ENCODE data around the gene WDFY3.
"Not testable (repeated sequence)": the region's sequence is repeated elsewhere in the genome, so short reads cannot be mapped to it uniquely, and the experiment has no call there.

Gene WDFY3

DNA sequence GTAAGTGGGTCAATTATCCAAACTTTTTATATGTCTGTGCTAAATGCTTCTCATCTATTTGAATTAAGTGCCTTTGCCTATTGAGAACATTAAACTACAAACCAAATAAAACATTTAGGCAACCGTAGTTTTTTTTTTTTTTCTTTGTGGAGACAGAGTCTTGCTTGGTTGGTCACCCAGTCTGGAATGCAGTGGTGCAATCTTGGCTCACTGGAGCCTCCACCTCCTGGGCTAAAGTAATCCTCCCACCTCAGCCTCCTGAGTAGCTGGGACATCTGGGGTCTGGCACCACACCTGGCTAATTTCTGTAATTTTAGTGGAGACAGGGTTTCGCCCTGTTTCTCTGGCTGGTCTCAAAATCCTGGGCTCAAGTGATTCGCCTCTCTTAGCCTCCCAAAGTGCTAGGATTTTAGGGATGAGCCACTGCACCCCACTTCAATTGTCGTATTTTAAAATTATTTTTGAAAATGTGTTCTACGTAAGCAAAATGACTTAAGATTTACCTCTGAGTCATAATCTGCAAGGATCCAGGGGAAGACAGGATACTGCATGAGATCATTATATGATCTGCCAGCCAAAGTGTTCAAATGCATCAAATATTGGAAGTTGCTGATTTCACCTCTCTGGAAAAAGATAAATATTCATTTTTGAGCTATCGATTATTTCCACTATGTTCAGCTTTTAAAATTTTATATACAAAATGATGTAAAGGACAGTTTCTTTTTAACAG, 257.9 kb downstream of the WDFY3 start:
- DNase-seq (ENCODE audit: low read depth), result no peak

DNA sequence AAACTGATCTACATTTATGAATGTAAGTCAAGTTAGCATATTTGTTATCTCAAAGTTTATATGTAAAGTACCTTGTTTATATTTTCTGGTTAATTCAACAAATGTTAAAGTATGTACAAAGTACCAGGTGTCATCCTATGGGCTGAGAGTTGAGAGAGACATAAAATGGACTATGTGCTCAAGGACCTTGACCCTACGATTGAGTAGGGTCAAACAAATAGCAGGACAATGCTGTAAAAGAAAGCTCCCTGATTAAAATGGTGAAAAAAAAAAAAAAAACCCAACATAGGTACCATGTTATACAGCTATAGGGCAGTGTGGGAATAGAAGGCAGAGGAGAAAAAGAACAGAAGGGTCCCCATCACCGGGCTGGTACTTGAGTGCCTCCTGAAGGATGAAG, 260.2 kb downstream of the WDFY3 start:
- DNase-seq (ENCODE audit: low read depth), result no peak

DNA sequence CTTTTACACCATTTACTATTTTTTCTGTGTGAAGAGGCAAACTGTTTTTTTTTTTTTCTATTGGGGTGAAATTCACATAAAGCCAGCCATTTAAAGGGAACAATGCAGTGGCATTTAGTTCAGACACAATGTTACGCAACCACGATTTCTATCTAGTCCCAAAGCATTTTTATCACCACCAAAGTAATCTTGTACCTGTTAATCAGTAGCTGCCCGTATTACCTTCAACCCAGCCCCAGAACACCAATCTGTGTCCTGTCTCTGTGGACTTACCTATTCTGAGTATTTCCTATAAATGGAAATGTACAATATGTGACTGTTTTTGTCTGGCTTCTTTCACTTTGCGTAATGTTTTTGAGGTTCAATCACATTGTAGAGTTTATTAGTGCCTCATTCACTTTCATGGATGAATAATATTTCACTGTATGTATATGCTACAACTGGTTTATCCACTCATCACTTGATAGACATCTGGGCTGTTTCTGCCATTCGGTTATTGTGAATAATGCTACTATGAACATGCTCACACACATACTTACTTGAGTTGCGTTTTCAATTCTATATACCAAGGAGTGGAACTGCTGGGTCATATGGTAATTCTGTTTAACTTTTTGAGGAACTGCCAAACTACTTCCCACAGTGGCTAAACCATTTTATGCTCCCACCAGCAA, 267.4 kb downstream of the WDFY3 start:
- DNase-seq (ENCODE audit: low read depth), result no peak

DNA sequence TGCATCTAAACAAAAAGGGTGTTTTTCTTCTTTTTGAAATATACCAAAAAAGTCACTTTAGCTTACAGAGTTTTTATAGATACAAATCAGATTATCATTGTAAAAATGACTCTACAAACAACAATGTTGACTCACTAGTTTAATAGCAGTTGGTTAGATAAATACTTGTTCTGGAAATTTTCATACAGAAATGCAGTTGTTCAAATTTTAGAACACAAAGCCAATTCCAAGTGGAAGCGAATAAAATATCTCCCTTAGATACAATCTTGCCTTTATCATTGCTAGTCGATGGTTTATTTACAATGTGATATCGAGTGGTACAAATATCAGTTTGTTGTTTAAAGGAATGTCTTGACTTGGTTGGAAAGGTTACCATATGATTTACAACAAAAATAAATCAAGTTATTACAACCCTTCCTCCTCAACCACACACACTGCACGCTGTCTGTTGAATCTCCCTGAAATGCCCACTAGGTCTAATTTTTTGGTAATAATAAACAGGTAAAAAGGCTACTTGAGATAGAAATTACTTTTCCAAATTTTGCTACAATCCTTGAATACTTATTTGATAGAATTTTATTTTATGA, 268.8 kb downstream of the WDFY3 start:
- no peak for DNase-seq (ENCODE audit: low read depth)

DNA sequence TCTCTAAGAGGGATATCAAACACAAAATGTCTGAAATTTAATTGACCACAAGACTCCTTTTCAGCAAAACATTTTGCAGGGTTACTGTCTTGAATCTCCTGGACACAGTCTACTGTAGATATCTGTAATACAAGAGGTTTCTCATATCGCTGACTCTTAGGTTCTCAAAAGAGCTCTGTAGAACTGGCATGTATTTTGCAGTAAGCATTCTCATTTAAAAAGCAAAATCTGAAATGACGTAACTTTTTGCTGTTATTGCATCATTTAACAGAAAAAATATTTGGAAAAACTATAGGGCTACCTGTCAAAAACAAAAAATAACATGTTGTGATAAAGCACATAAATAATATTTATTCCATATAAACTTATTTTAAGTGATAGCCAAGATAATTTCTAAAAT, 269.3 kb downstream of the WDFY3 start:
- DNase-seq (ENCODE audit: low read depth), result no peak

DNA sequence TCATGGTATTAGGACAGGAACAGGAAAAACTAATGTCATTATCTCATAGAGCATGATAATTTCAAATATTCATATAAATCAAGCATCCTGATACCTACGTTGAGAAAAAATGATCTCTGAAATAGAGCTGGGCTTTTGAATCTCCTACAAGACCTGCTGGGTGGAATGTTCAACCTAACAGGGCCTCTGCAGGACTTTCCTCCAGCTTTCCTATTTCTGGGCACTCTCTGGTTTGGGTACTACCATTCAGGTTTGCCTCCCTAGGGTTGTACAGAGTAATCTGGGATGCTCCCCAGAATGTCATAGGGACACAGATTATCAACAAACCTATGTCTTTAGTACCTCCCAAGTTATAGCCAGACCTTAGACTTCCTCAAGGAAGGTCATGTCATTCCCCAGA, 274.7 kb downstream of the WDFY3 start:
- no peak for DNase-seq (ENCODE audit: low read depth)

DNA sequence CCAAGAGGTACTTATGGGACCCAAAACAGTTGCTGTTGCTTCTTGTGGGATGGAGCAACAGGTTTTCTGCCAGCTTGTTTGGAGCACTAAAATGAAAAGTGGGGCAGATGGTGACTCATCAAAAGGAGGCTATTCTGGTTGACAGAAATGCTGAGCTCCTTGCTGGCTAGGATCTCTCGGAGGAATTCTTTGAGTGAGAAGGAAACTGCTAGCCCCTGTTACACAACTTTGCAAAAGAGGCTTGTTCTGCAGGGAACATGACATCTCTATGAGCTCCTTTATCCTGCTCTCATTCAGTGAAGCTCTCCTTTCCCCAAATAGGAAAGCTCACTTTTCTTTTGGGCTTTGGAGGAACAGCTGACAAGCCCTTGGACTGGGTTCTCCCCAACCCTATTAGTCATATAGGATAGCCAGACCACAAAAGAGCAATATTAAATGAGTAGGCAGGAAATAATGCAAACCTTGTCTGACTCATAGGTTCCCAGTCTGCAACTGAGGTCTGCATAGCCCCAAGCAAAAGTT, 275.3 kb downstream of the WDFY3 start:
- DNase-seq (ENCODE audit: low read depth), result peak; percentile 83

DNA sequence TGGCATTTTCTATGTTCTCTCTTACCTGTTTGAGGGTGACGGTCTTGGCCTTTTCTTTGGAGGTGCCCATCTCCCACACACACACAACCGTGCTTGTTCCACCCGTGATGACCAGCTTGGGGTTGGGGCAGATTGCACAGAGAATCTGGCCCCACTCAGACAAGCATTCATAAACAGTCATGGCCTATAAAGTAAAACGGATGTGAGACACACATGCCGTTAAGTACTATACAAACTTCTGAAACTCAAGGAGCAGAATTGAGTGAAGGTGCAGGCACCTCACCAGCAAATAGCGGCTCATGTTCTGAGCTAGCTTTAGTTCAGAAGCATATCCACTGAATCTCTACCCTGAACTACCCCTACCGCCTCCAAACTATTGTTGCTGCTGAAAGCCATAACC, 276.0 kb downstream of the WDFY3 start:
- no peak for DNase-seq (ENCODE audit: low read depth)

DNA sequence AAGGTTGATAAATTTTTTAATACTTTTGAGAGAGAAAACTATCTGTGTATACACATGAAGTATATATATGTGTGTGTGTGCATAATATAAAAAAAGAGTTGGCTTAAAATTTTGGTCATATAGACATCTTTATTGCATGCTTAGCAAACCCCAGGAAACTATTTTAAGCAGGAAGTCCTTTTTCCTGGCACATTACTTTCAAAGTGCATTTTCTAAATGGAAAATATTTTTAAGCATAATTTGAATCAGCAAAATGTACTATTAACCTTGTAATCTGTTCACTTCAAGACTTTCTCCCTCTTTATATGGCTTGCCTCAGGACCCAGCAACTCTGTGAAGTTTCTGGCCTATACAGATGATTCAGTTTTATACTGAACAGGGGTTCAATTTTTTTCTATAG, 277.3 kb downstream of the WDFY3 start:
- DNase-seq (ENCODE audit: low read depth), result no peak

DNA sequence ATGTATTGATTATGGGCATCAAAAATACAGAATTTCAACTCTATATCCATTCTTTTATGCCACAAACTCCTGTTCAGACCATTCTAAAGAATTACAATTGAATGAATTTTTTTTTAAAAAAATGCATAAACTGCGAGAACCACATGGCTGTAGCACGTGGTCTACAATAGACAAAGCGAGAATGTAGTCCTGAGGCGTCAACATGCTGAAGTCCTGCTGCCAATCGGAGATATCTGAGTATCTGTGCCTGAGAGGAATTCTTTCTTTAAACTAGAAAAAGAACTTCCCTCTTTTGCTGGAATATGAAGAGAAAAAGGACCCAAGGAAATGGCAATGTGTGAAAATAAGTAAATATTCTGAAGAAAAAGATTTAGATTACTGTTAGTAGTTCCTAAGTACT, 277.9 kb downstream of the WDFY3 start:
- no peak for DNase-seq (ENCODE audit: low read depth)

DNA sequence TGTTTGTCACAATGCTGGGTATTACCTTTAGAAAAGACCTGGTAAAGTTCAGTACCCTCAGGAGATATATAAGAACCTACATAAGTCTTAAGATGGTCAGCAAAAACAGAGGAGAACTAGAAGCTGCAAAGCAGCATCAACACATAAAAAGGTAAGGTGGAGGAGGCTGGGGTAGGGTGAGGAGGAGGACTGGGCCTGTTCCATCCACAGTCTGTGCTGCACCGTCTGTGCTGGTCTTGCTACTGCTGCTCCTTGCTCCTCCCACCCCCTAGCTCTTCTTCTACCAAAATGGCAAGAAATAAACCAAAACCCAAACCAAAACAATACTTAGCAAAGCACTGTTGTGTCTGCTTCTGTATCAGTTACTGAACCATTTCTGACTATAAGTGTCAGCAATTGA, 281.4 kb downstream of the WDFY3 start:
- DNase-seq (ENCODE audit: low read depth), result no peak

DNA sequence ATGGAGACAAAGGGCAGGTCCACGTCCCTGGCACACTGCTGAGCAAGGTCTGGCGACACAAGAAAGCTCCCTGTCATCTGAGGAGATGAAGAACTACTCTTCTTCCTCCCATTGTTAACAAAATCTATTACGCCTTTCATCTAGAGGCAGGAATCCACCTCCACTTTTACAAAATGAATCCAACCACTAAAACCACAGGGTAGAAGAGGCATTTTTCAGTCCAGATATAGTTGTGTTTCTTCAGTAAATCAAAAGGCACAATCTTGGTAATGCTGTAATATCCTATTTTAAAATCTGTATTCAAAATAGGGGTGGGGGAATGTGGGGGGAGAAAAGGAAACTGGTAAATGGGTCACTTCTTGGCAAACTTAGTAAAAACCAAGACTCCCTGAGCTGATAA, 282.1 kb downstream of the WDFY3 start:
- no peak for DNase-seq (ENCODE audit: low read depth)

DNA sequence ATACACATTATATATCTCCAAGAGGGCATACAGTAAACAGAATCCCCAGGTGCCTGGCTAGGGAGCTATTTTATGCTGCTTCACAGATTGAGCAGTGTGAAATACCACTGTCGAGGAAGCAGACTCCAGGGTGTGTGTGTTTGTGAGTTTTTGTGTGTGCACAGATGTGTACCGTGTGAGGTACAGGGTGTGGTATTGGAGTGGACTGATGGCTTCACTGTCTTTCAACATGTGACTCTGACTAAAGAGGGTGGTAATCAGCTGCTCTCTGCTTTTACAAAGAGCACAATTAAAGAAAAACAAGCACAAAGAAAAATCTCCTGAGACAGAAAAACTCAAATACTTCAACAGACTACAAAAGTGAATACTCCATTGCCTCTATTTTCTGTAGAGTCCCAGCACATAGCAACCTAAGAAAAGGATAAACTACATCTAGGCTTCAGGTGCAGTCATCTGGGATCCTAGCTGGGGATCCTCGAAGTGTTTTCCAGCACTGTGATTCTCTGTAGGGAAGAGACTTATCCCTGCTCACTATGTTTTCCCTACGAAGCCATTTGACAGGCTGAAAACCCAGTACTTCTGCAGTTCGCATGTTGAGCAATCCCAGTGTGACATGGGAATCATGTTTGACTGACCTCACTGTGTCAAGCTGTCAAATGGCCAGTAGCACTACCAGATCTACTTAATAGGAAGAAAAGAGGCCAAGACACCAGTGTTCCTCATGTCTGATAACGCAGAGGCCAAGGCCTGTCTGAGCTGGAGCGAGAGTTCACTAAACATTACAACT, 283.2 kb downstream of the WDFY3 start:
- no peak for DNase-seq (ENCODE audit: low read depth)

DNA sequence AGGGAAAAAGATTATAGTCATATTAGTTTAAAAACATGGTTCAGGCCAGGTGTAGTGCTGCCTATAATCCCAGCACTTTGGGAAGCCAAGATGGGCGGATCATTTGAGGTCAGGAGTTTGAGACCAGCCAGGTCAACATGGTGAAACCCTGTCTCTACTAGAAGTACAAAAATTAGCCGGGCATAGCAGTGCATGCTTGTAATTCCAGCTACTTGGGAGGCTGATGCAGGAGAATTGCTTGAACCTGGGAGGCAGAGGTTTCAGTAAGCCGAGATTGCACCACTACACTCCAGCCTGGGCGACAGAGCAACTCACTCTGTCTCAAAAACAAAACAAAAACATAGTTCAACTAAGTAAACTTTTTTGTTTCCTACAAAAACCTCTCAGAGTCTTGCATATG, 283.8 kb downstream of the WDFY3 start:
- DNase-seq (ENCODE audit: low read depth), result not testable (repeated sequence)

DNA sequence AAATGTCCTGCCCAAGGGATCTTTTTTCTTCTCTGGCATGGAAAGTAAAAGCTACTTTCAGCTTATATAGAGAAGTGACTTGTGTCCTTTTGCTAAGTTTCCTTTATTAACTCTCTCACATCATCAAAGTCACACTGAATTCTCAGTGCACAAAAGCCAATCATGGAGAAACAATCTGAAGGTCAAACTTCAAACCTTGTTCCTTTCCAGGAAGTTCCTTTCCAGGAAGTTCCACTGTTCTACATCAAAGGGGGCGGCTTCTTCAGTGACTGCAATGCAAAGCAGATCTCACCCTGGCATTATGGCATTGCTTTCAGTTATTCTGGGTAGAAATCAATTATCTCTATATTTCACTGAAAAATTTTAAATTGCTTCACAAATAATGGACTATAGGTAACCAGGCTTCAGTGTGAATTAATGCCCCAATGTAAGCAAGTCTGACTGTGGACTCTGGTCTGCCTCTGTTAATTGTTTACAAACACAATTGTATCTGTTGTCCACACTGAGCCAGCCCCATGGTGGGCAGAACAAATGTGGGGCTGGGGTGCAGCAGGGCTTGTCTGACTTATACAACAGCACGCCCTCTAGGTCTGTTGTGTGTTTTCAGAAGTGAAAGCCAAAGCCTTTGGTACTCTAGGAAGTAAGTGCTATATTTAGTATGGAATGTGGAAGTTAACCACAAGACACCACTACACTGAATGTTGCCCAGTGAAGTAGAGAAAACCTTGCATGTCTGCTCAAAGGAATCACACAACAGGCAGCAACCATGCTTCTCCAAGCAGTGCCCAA, 284.8 kb downstream of the WDFY3 start:
- peak; percentile 38 for DNase-seq (ENCODE audit: low read depth)

DNA sequence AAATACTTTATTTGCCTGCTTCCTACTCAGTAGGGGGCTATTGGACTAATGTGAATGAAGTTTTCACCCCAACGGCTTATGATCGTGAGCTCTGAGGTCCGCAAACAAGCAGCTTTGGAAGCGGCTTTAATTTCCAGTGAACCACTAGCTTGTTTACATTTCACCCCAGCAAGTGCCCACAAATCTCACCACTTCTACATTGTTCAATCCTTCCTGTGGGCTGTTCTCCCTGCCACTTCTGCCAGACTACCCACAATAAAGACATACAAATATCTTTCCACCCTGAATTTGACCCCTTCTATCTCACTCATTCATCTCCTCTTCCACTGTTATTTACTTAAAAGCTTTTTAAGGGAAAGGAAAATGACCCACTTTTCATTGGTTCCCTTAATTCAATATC, 285.5 kb downstream of the WDFY3 start:
- DNase-seq (ENCODE audit: low read depth), result no peak

DNA sequence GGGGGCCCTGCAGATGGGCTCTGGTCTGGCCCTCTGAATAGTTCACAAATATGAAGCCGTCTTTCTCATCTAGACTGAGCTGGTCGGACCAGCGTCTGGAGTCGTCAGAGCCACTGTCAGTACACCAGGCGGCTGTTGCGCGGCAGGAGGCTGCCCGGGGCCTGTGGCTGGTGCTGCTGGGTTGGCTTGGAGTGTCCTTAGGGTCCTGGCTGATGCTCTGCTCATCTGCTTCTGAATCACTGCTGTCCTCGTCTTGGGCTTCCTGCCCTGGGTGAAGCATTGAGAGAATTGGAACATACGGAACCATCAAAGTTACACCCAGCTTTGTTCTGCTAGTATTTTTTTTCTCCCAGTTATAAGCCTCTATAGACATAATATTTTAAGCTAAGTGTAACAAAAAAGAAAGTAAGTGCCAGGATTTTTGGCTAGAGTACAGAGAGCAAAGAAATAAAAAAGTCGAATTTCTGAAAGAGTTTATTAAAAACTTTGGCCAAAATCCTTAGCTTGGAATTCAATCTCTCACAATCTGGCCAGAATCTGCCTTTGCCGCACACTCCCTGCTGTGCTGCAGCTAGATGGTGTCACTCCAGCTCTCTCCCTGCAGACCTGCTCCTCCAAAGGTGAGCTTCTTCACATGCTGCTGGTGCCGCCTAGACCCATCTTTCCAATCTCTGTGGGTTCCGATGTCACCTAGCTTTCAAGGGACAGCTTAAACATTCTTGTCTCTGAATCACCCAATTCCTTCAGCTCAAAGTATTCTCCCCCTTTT, 287.3 kb downstream of the WDFY3 start:
- no peak for DNase-seq (ENCODE audit: low read depth)

DNA sequence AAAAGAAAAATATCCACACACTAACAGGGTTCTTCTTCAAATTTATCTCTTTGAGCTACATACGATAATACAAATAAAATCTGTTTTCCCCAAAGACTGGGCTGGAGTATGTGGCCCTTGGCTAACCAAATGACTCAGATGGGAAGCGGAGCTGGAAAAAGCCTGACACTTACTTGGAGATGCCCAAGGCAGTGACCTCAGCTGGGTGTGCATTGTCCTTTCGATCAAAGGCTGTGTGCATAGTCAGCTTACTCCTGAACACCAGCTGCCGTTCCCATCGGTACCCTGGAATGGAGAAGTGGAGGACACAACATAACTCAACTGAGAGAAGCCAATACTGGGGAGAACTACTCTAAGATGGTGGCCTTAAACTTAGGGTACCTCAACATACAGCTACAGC, 288.5 kb downstream of the WDFY3 start:
- DNase-seq (ENCODE audit: low read depth), result no peak

DNA sequence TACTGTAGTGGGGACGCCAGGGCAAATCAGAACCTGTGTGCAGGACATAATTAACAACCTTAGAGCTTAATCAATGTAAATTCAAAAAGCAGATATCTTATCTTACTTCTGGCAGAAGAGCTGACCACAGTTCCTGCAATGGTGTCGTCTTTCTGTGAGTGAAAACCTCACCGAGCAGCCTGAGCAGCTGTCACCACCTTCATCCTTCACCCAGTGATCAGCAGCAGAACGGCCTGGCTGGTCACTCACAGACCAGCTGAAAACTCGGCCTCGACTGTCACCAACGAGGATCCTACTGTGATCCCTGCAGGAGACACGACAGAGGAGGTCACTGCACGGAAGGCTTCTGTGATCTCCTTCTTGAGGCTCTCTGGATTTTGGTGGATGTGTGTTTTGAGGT, 289.4 kb downstream of the WDFY3 start:
- DNase-seq (ENCODE audit: low read depth), result no peak

DNA sequence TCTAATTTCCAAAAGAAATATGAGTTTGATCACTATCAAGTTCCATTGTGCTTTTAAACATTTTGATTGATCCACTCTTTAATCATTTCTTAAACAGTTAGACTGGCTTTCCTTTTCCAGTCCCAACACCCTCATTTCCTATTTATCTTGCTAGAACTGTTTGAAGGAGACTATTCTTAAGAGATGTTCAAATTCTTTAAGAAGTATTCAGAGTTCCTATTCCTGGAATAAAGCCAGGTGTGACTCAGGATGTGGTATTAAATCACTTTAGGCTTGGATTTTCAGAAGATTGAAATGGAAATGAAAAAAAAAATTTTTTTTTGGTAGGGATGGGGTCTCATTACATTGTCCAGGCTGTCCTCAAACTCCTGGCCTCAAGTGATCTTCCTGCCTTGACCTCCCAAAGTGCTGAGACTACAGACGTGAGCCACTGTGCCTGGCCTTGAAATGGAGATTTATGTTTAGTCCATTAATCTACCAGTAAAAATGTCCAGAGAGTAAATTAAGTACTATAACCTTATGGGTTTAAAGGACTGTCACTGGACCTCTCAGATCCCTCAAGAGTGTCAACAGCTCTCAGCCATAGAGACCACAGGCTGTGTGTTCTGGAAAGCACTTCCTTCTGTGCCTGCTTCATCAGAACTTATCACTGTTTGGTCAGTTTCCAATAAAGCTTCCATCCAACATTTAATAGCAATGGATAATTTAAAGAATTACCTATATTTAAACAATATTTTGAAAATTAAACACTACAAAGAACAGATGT, 292.8 kb downstream of the WDFY3 start:
- DNase-seq (ENCODE audit: low read depth), result peak; percentile 65
